Smooth muscle cell (in vitro differentiated cells): ENCODE measurements around the gene TXLNB. TPM values are rescaled to one million over a fixed set of nuclear protein-coding genes. Genes with fewer than 3 reads are reported as not detected.
"Not testable (repeated sequence)": the region's sequence is repeated elsewhere in the genome, so short reads cannot be mapped to it uniquely, and the experiment has no call there.

Experiments
- DNase-seq: peaks from one replicate; lab custom pipeline; 2025; ENCODE audit not compliant: unreplicated experiment; lab: John Stamatoyannopoulos, UW
- H2AFZ ChIP-seq: fragments of 200-600 bp; sonication (generic); 2 replicates; pipeline ENCODE4 v1.6.0; 2016; ENCODE audit warnings: antibody characterized with exemption, low read depth, mild to moderate bottlenecking
- H3F3A ChIP-seq: fragments of 200-600 bp; sonication (generic); 2 replicates; pipeline ENCODE4 v1.6.0; 2017; ENCODE audit warnings: antibody characterized with exemption, low read depth
- H3K27ac ChIP-seq: fragments of 200-600 bp; sonication (generic); 2 replicates; pipeline ENCODE4 v1.5.1; 2016; ENCODE audit warnings: low read depth, mild to moderate bottlenecking
- H3K27me3 ChIP-seq: fragments of 200-600 bp; sonication (generic); 2 replicates; pipeline ENCODE4 v1.6.1; 2016; ENCODE audit warnings: low read depth, mild to moderate bottlenecking
- H3K36me3 ChIP-seq: fragments of 200-600 bp; sonication (generic); 2 replicates; pipeline ENCODE4 v1.5.1; 2016; ENCODE audit warnings: low read depth
- H3K4me1 ChIP-seq: fragments of 200-600 bp; sonication (generic); 2 replicates; pipeline ENCODE4 v1.5.1; 2016; ENCODE audit warnings: low read depth
- H3K4me2 ChIP-seq: fragments of 200-600 bp; sonication (generic); 2 replicates; pipeline ENCODE4 v1.6.0; 2016; ENCODE audit warnings: mild to moderate bottlenecking
- H3K4me3 ChIP-seq: fragments of 200-600 bp; sonication (generic); 2 replicates; pipeline ENCODE4 v1.5.1; 2016; ENCODE audit warnings: mild to moderate bottlenecking
- H3K79me2 ChIP-seq: fragments of 200-600 bp; sonication (generic); 2 replicates; pipeline ENCODE4 v1.6.0; 2016; ENCODE audit warnings: low read depth, mild to moderate bottlenecking
- H3K9ac ChIP-seq: fragments of 200-600 bp; sonication (generic); 2 replicates; pipeline ENCODE4 v1.6.0; 2016; ENCODE audit warnings: low read depth
- H3K9me3 ChIP-seq: fragments of 200-600 bp; sonication (generic); replicated peaks from 2 replicates; pipeline ENCODE4 v1.5.1; 2016; ENCODE audit warnings: low read depth
- H4K20me1 ChIP-seq: fragments of 200-600 bp; sonication (generic); 2 replicates; pipeline ENCODE4 v1.6.0; 2016; ENCODE audit warnings: low read depth
- CTCF ChIP-seq: fragments of 200-600 bp; sonication (generic); IDR thresholded peaks from 2 replicates; pipeline ENCODE4 v1.5.1; 2017; ENCODE audit warnings: borderline replicate concordance, mild to moderate bottlenecking, antibody characterized with exemption; ENCODE audit not compliant: insufficient read depth, poor library complexity, severe bottlenecking
- WGBS: methylation state at CpG from one replicate; pipeline ENCODE4 v1.1.7; 2016; ENCODE audit warnings: low lambda C conversion rate; 5-methylcytosine and 5-hydroxymethylcytosine counted together
- polyA plus RNA-seq: library from polyadenylated mRNA; unstranded; fragments of >200 nt; fragmentation: Nextera tagmentation; extraction: Ambion mirVana; gene quantifications from 2 replicates; pipeline ENCODE4 v1.2.1, GENCODE V29; 2016
- total RNA-seq: library from RNA; depleted of rRNA; stranded (reverse); fragments of >200 nt; gene quantifications from 2 replicates; pipeline ENCODE4 v1.2.3, GENCODE V29; 2014

The TXLNB gene
- total and polyA plus RNA-seq, 2 experiments from 2014 or later, result not detected

- H4K20me1 ChIP-seq, result no peaks in the 10 kb centered on the region
- H3K4me2 ChIP-seq, result no peak overlapping the region
- no peak overlapping the region for H2AFZ ChIP-seq
- 29% methylated on average over 2 of the region's 2 CpGs for WGBS
- no peak overlapping the region for H3K9ac ChIP-seq
- H3K27ac ChIP-seq, result no peak overlapping the region
- H3F3A ChIP-seq, result no peaks in the 10 kb centered on the region
- H3K4me3 ChIP-seq, result no peak overlapping the region
- H3K4me1 ChIP-seq, result no peaks in the 10 kb centered on the region
- no peaks in the 10 kb centered on the region for H3K9me3 ChIP-seq
- no peaks in the 10 kb centered on the region for H3K27me3 ChIP-seq
- no peak for DNase-seq
- H3K79me2 ChIP-seq, result no peaks in the 10 kb centered on the region
- no peaks in the 10 kb centered on the region for H3K36me3 ChIP-seq
- no peak for TF ChIP-seq CTCF
Observed at GRCh38 chr6:139231206-139231605, 60.6 kb downstream of the TXLNB start.

GRCh38 chr6:139230391-139230840 lies 61.4 kb downstream of the TXLNB start:
- Histone ChIP-seq H3K4me2 (no peak overlapping the region), H3K9ac (no peak overlapping the region), H4K20me1 (no peaks in the 10 kb centered on the region), H3K4me3 (no peak overlapping the region), H3K36me3 (no peaks in the 10 kb centered on the region), H3K79me2 (no peaks in the 10 kb centered on the region), H3K4me1 (no peaks in the 10 kb centered on the region), H3K27me3 (no peaks in the 10 kb centered on the region), H2AFZ (no peak overlapping the region), H3K9me3 (no peaks in the 10 kb centered on the region), H3F3A (no peaks in the 10 kb centered on the region), H3K27ac (no peak overlapping the region)
- TF ChIP-seq CTCF, result no peak
- 80% methylated on average over 3 of the region's 3 CpGs for WGBS
- DNase-seq, result no peak

GRCh38 chr6:139228387-139228786 lies 63.4 kb downstream of the TXLNB start:
- not testable (repeated sequence) for H2AFZ ChIP-seq, H4K20me1 ChIP-seq, H3K9ac ChIP-seq, H3F3A ChIP-seq, H3K4me3 ChIP-seq, H3K4me1 ChIP-seq, DNase-seq, H3K27ac ChIP-seq, H3K79me2 ChIP-seq, H3K36me3 ChIP-seq, H3K4me2 ChIP-seq, H3K9me3 ChIP-seq, H3K27me3 ChIP-seq
- 97% methylated on average over 3 of the region's 3 CpGs for WGBS

- Histone ChIP-seq H3K36me3 (no peaks in the 10 kb centered on the region), H2AFZ (peak overlapping the region; percentile 24), H3K4me3 (no peak overlapping the region), H3K4me1 (peaks cover 6% of the 10 kb centered on the region), H3K27ac (peak overlapping the region; percentile 80), H3K9ac (peak overlapping the region; percentile 11), H3K4me2 (peak overlapping the region; percentile 40), H4K20me1 (no peaks in the 10 kb centered on the region), H3F3A (peaks cover 9% of the 10 kb centered on the region), H3K27me3 (no peaks in the 10 kb centered on the region), H3K79me2 (no peaks in the 10 kb centered on the region), H3K9me3 (no peaks in the 10 kb centered on the region)
- no peak for DNase-seq
- 100% methylated on average over 2 of the region's 2 CpGs for WGBS
- TF ChIP-seq CTCF, result no peak
Observed at GRCh38 chr6:139219746-139220145, 72.1 kb downstream of the TXLNB start.
